Measurements from ENCODE around the gene GSTO1. TPM values are rescaled to one million over a fixed set of nuclear protein-coding genes. Genes with fewer than 3 reads are reported as not detected.

GSTO1 gene
- total RNA-seq, 3 donors from 2014 or later (not counting 1 experiment from before 2014, with no cell fraction given), result 27.8 to 38.0 (median 31.5) TPM

DNA sequence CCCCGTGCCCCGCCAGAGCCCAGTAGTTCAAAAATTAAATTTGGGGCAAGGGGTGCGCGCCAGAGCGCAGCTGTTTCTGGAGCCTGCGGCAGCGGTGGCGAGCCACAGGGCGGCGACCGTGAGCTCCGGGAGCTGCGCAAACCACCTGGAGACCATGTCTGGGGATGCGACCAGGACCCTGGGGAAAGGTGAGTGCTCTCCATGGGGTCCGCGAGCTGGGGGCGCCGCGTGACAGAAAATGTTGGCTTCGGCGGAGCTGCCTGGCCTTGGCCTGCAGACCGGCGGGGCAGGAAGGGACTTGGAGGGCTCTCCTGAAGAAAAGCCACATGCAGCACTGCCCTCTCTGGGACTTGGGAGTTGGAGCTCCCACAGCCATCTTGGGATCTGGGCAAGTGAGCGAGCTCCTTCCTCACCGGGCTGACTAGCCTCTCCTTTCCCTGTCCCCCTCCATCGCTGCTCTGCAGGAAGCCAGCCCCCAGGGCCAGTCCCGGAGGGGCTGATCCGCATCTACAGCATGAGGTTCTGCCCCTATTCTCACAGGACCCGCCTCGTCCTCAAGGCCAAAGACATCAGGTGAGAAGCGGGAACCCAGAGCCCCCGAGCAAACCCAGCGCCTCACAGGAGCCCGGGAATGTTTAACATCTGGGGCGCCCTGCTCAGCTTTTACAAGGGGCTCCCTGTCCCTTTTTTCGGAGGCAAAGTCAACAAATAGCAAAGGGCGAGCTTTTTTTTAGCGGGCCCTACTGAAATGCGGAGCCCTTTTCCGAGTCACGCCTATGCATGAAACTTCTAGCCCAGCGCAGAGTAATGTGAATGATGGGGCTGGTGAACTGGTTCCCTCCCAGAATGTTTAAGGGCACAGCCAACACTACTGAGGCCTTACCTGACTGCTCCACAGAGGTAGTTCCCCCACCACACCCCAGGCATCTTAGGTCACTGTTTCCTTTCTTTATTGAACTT lies 20.4 kb downstream of the GSTO1 start:
- TF ChIP-seq, protein P1, sequence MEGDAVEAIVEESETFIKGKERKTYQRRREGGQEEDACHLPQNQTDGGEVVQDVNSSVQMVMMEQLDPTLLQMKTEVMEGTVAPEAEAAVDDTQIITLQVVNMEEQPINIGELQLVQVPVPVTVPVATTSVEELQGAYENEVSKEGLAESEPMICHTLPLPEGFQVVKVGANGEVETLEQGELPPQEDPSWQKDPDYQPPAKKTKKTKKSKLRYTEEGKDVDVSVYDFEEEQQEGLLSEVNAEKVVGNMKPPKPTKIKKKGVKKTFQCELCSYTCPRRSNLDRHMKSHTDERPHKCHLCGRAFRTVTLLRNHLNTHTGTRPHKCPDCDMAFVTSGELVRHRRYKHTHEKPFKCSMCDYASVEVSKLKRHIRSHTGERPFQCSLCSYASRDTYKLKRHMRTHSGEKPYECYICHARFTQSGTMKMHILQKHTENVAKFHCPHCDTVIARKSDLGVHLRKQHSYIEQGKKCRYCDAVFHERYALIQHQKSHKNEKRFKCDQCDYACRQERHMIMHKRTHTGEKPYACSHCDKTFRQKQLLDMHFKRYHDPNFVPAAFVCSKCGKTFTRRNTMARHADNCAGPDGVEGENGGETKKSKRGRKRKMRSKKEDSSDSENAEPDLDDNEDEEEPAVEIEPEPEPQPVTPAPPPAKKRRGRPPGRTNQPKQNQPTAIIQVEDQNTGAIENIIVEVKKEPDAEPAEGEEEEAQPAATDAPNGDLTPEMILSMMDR (IDR thresholded peaks at IDR 0.05), result peak; percentile 53
- peaks cover 9% of the 10 kb centered on the region for H3K4me1 ChIP-seq (ENCODE audit: control insufficient read depth, insufficient read depth, low read length)
- H3K27me3 ChIP-seq (ENCODE audit: control insufficient read depth, insufficient read depth, low read length), result peaks cover 13% of the 10 kb centered on the region
- H3K27ac ChIP-seq (ENCODE audit: low read length), result no peak overlapping the region
- no peak overlapping the region for H3K4me3 ChIP-seq (ENCODE audit: low read length)
- H3K9me3 ChIP-seq (ENCODE audit: control insufficient read depth, insufficient read depth, low read length), result no peaks in the 10 kb centered on the region
- Mint-ChIP-seq H3K4me3 (no peak overlapping the region), H3K27me3 (ENCODE audit: low read depth in 2 of 2) (peaks cover 13 to 24% of the 10 kb centered on the region in 2 donors), H3K9me3 (no peaks in the 10 kb centered on the region), H3K27ac (no peak overlapping the region), H3K36me3 (no peaks in the 10 kb centered on the region), H3K4me1 (peaks cover 0 to 5% of the 10 kb centered on the region in 2 donors)
- intact Hi-C loops (cut with micrococcal nuclease), result no loop called here
- H3K36me3 ChIP-seq (ENCODE audit: control insufficient read depth, insufficient read depth, low read length), result no peaks in the 10 kb centered on the region
- ATAC-seq (peak; percentile 58 to 76 (median 73)), DNase-seq (peak in 1 of 2 donors; percentile 70)
- 30% methylated on average over 42 of the region's 42 CpGs for WGBS (ENCODE audit: insufficient coverage)

DNA sequence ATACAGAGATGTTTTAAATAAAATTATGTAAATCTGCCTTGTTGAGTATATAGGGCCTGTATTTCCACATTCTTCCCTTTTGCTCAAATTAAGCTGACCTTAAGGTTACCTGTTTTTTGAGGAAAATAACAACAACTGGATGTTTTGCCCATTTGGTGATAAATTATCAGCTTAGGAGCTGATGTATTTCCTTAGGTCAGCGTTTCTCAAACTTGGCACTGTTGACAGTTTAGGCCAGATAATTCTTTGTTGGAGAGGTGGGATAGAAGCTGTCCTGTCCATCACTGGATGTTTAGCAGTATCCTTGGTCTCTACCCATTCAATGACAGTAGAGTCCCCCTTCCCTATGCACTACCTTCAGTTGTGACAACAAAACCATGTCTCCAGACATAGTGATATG lies 21.5 kb downstream of the GSTO1 start:
- Mint-ChIP-seq H3K4me3 (no peak overlapping the region), H3K27me3 (ENCODE audit: low read depth in 2 of 2) (peaks cover 13 to 24% of the 10 kb centered on the region in 2 donors), H3K36me3 (no peaks in the 10 kb centered on the region), H3K9me3 (no peaks in the 10 kb centered on the region), H3K4me1 (peaks cover 0 to 5% of the 10 kb centered on the region in 2 donors), H3K27ac (no peak overlapping the region)
- H3K36me3 ChIP-seq (ENCODE audit: control insufficient read depth, insufficient read depth, low read length), result no peaks in the 10 kb centered on the region
- H3K27me3 ChIP-seq (ENCODE audit: control insufficient read depth, insufficient read depth, low read length), result peaks cover 13% of the 10 kb centered on the region
- H3K9me3 ChIP-seq (ENCODE audit: control insufficient read depth, insufficient read depth, low read length), result no peaks in the 10 kb centered on the region
- peaks cover 9% of the 10 kb centered on the region for H3K4me1 ChIP-seq (ENCODE audit: control insufficient read depth, insufficient read depth, low read length)
- H3K27ac ChIP-seq (ENCODE audit: low read length), result no peak overlapping the region
- 86% methylated on average over 1 of the region's 1 CpG for WGBS (ENCODE audit: insufficient coverage)
- TF ChIP-seq, protein P1 (IDR thresholded peaks at IDR 0.05), result no peak
- intact Hi-C loops (cut with micrococcal nuclease), result no loop called here
- H3K4me3 ChIP-seq (ENCODE audit: low read length), result no peak overlapping the region
- ATAC-seq (no peak), DNase-seq (no peak)

DNA sequence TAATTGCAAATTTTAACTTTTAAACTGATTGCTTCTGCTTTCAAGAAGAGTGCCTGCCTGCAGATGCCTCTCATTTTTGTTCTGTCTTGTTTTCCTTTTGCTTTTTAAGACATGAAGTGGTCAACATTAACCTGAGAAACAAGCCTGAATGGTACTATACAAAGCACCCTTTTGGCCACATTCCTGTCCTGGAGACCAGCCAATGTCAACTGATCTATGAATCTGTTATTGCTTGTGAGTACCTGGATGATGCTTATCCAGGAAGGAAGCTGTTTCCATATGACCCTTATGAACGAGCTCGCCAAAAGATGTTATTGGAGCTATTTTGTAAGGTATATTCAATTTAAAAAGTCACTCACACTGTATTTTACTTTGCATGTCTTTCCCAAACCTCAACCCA lies 23.1 kb downstream of the GSTO1 start:
- Histone ChIP-seq H3K4me3 (ENCODE audit: low read length) (no peak overlapping the region), H3K4me1 (ENCODE audit: control insufficient read depth, insufficient read depth, low read length) (peaks cover 9% of the 10 kb centered on the region), H3K9me3 (ENCODE audit: control insufficient read depth, insufficient read depth, low read length) (no peaks in the 10 kb centered on the region), H3K27me3 (ENCODE audit: control insufficient read depth, insufficient read depth, low read length) (peaks cover 13% of the 10 kb centered on the region), H3K36me3 (ENCODE audit: control insufficient read depth, insufficient read depth, low read length) (no peaks in the 10 kb centered on the region), H3K27ac (ENCODE audit: low read length) (no peak overlapping the region)
- ATAC-seq (no peak), DNase-seq (no peak)
- intact Hi-C loops (cut with micrococcal nuclease), result no loop called here
- TF ChIP-seq, protein P1 (IDR thresholded peaks at IDR 0.05), result no peak
- Mint-ChIP-seq H3K4me1 (peaks cover 0 to 5% of the 10 kb centered on the region in 2 donors), H3K27ac (no peak overlapping the region), H3K27me3 (ENCODE audit: low read depth in 2 of 2) (peaks cover 22 to 24% of the 10 kb centered on the region in 2 donors), H3K4me3 (no peak overlapping the region), H3K36me3 (no peaks in the 10 kb centered on the region), H3K9me3 (no peaks in the 10 kb centered on the region)
- 100% methylated on average over 2 of the region's 2 CpGs for WGBS (ENCODE audit: insufficient coverage)

All from natural killer cell (primary cell).